ENCODE measurements around the gene MED25. TPM values are rescaled to one million over a fixed set of nuclear protein-coding genes. Genes with fewer than 3 reads are reported as not detected.
A peak's percentile ranks its signal among the peaks of the same experiment; 100 is the strongest.

The MED25 gene
- total and polyA plus RNA-seq, 2 of the 8 experiments (the other 6 are each of a cell fraction or from before 2014, with no cell fraction given), result 21.6 to 71.4 TPM

GRCh38 chr19:49855676-49856573 is 37.8 kb downstream of the MED25 start:
- no peak overlapping the region for H2BK15ac ChIP-seq (ENCODE audit: low read length)
- peaks cover 21 to 67% (median 41%) of the 10 kb centered on the region in 4 experiments for H3K36me3 ChIP-seq (ENCODE audit: control insufficient read depth in 2 of 4, insufficient read depth in 4 of 4, low read length in 3 of 4)
- no peak overlapping the region for H3K56ac ChIP-seq (replicated peaks; ENCODE audit: insufficient read length, low read depth, low read length)
- no peaks in the 10 kb centered on the region for H3K9me3 ChIP-seq (ENCODE audit: insufficient read depth in 2 of 2, low read depth in 1 of 2, low read length in 1 of 2)
- H3K4ac ChIP-seq (replicated peaks; ENCODE audit: insufficient read length, low read depth, low read length), result no peak overlapping the region
- H3K23me2 ChIP-seq (ENCODE audit: low read depth, low read length), result peaks cover 6% of the 10 kb centered on the region; the same call in 1 of the 2 replicates
- CTCF ChIA-PET (ENCODE audit: partially characterized antibody), result interaction anchor here (3.0 kb wide), 1 partner anchor 8 kb away, joined by 13 read pairs; no protein-coding TSS in a partner anchor
- no peak overlapping the region; the same call in 1 of the 2 replicates for H4K8ac ChIP-seq (ENCODE audit: extremely low read depth, insufficient read depth, low read length)
- no peak overlapping the region for H2AFZ ChIP-seq (ENCODE audit: low read length)
- H2BK12ac ChIP-seq (ENCODE audit: low read depth, low read length), result no peak overlapping the region
- 85% methylated on average over 19 of the region's 21 CpGs; no CpG with 5 or more reads in 1 of the 2 experiments for WGBS, 2 experiments (ENCODE audit: extremely low coverage in 1 of 2, insufficient coverage in 1 of 2, insufficient read length in 1 of 2, insufficient replicate concordance in 2 of 2, low coverage in 1 of 2, low lambda C conversion rate in 2 of 2, missing lambda C conversion rate in 1 of 2)
- H4K91ac ChIP-seq (replicated peaks; ENCODE audit: insufficient read length, low read length), result no peak overlapping the region
- DNase-seq (ENCODE audit: low read depth in 1 of 2, low spot score in 2 of 2) (no peak), FAIRE-seq (no peak)
- no peak overlapping the region for H3K27ac ChIP-seq (ENCODE audit: low read depth, low read length)
- H2BK5ac ChIP-seq (ENCODE audit: low read depth, low read length), result no peak overlapping the region
- H3K14ac ChIP-seq (ENCODE audit: insufficient read length), result no peak overlapping the region
- H4K5ac ChIP-seq (ENCODE audit: insufficient read length, low read depth, low read length), result no peak overlapping the region
- peaks cover 0 to 9% (median 8%) of the 10 kb centered on the region in 4 experiments; a peak in 6 of 7 replicates for H3K4me1 ChIP-seq (replicated peaks in 1 of 4; ENCODE audit: control insufficient read depth in 3 of 4, insufficient read depth in 4 of 4, low read length in 3 of 4)
- H3K18ac ChIP-seq (ENCODE audit: extremely low read depth, low read length), result no peak overlapping the region
- H3K9ac ChIP-seq (replicated peaks in 1 of 4; ENCODE audit: extremely low read depth in 1 of 4, low read depth in 3 of 4, low read length in 3 of 4), result no peak overlapping the region
- H3K23ac ChIP-seq (ENCODE audit: insufficient read length), result no peak overlapping the region
- no peak overlapping the region for H2BK20ac ChIP-seq (ENCODE audit: low read length)
- no peaks in the 10 kb centered on the region; a peak in 1 of 7 replicates for H3K27me3 ChIP-seq (replicated peaks in 1 of 4; ENCODE audit: control insufficient read depth in 3 of 4, extremely low read depth in 1 of 4, insufficient read depth in 3 of 4, low read length in 3 of 4)
- H4K20me1 ChIP-seq (replicated peaks in 1 of 2; ENCODE audit: control insufficient read depth in 1 of 2, insufficient read depth in 2 of 2, low read length in 2 of 2), result peaks cover 48 to 62% of the 10 kb centered on the region in 2 experiments
- H3K79me1 ChIP-seq (ENCODE audit: low read depth, low read length), result peaks cover 20% of the 10 kb centered on the region
- POLR2A ChIA-PET (ENCODE audit: partially characterized antibody), result interaction anchor here (0.7 to 12.4 kb wide), 8 partner anchors 10 to 213 kb away, joined by 3 to 247 read pairs (median 4); partner anchors contain the start of genes AKT1S1, PNKP and TBC1D17
- H2BK120ac ChIP-seq (replicated peaks; ENCODE audit: low read depth, low read length), result no peak overlapping the region
- H3K4me2 ChIP-seq (ENCODE audit: insufficient read depth in 1 of 2, low read depth in 2 of 2, low read length in 2 of 2), result no peak overlapping the region
- H3K79me2 ChIP-seq (ENCODE audit: control insufficient read depth in 1 of 2, insufficient read depth in 2 of 2, low read length in 2 of 2), result peaks cover 15 to 28% of the 10 kb centered on the region in 2 experiments
- H2AK5ac ChIP-seq (ENCODE audit: low read depth, low read length), result no peak overlapping the region
- TF ChIP-seq POLR2AphosphoS5 (IDR thresholded peaks at IDR 0.05; ENCODE audit: low read depth, low read length) (peak; percentile 81; the same call in 1 of the 2 replicates), POLR2A (IDR thresholded peaks at IDR 0.05; ENCODE audit: control extremely low read depth in 1 of 2, low read depth in 2 of 2, low read length in 2 of 2) (peak; percentile 70 to 73), RBBP5 (IDR thresholded peaks at IDR 0.05; ENCODE audit: borderline replicate concordance, low read depth, low read length) (no peak)
- no peak overlapping the region for H3K4me3 ChIP-seq (ENCODE audit: extremely low read depth in 1 of 4, insufficient read depth in 2 of 4, low read depth in 3 of 4, low read length in 4 of 4)
